K562 (cell line): Measurements from ENCODE around the gene NPDC1. TPM values are rescaled to one million over a fixed set of nuclear protein-coding genes. Genes with fewer than 3 reads are reported as not detected.

ENCODE experiments used
- ATAC-seq: fragments of 200-7000 bp; cut with Tn5 transposase; 3 replicates; pipeline ENCODE4 v1.9.1; 2020; ENCODE audit warnings: moderate library complexity
- BruUV-seq: library from RNA; stranded (reverse); fragments of 400-500 nt; replicated peaks from 2 replicates; lab custom pipeline; 2021; lab: Mats Ljungman, UMichigan
- CTCF ChIA-PET: fragments of 300-600 bp; formaldehyde crosslinking; extraction: SDS; loops from one replicate; lab custom pipeline; 2021; ENCODE audit warnings: low intra/inter-chr PET ratio; lab: Yijun Ruan, JAX
- POLR2A ChIA-PET: fragments of 300-600, 350-650 bp; sonication (Branson Sonifier 250); formaldehyde crosslinking; extraction: SDS; loops from one replicate; lab custom pipeline; 2021; ENCODE audit warnings: antibody characterized with exemption, inconsistent platforms; lab: Yijun Ruan, JAX
- DNase-seq, 4 experiments: peaks; one replicate each; pipeline versions ENCODE4 v3.0.0 to v3.0.0-alpha.2; 2011 to 2018; ENCODE audit warnings: low spot score in 3 of 4, mixed read lengths in 3 of 4; ENCODE audit errors: extremely low read depth in 1 of 4
- FAIRE-seq: peaks from 2 replicates; lab custom pipeline; 2011; peaks lifted over from hg19 to GRCh38; lab: Jason Lieb, UNC
- H2AFZ ChIP-seq: 2 replicates; pipeline ENCODE4 v1.6.0; 2011; ENCODE audit warnings: low read depth, low read length, control low read depth, inconsistent platforms
- H3K27ac ChIP-seq: fragments of 200-600 bp; 3 replicates; pipeline ENCODE4 v1.8.0; 2011; ENCODE audit warnings: low read depth, mild to moderate bottlenecking, control low read depth, inconsistent platforms, low read length, moderate library complexity, mixed read lengths; ENCODE audit errors: extremely low read depth
- H3K27me3 ChIP-seq, 2 experiments: fragments of 300-600 bp in 1 of 2; 2 replicates in 1 of 2; 3 replicates in 1 of 2; pipeline versions ENCODE4 v1.6.0 to v1.8.0; 2011; ENCODE audit warnings: inconsistent platforms in 2 of 2, low read length in 2 of 2, mild to moderate bottlenecking in 1 of 2, mixed read lengths in 1 of 2, moderate library complexity in 1 of 2; ENCODE audit not compliant: control insufficient read depth in 2 of 2, insufficient read depth in 2 of 2
- H3K36me3 ChIP-seq: fragments of 300-600 bp; 3 replicates; pipeline ENCODE4 v1.8.0; 2011; ENCODE audit warnings: mild to moderate bottlenecking, low read length, inconsistent platforms; ENCODE audit not compliant: control insufficient read depth, insufficient read depth
- H3K4me1 ChIP-seq, 2 experiments: fragments of 200-600 bp in 1 of 2; replicated peaks in 1 of 2; 2 replicates in 1 of 2; 3 replicates in 1 of 2; pipeline versions ENCODE4 v1.5.1 to v1.8.0; 2011; ENCODE audit warnings: inconsistent platforms in 2 of 2, low read length in 2 of 2, mild to moderate bottlenecking in 1 of 2, mixed read lengths in 1 of 2, moderate library complexity in 1 of 2; ENCODE audit not compliant: control insufficient read depth in 2 of 2, insufficient read depth in 2 of 2
- H3K4me2 ChIP-seq: 2 replicates; pipeline ENCODE4 v1.6.1; 2011; ENCODE audit warnings: low read length, control low read depth, inconsistent platforms, mixed read lengths; ENCODE audit not compliant: insufficient read depth
- H3K4me3 ChIP-seq: fragments of 200-600 bp; sonication (generic), shearing (Covaris generic); 2 replicates; pipeline ENCODE4 v1.5.1; 2016; ENCODE audit warnings: control low read depth, inconsistent platforms
- H3K79me2 ChIP-seq: fragments of 200-600 bp; 3 replicates; pipeline ENCODE4 v1.8.0; 2011; ENCODE audit warnings: low read length, inconsistent platforms; ENCODE audit not compliant: control insufficient read depth, insufficient read depth
- H3K9ac ChIP-seq, 2 experiments: 2 replicates each; pipeline versions ENCODE4 v1.6.0 to v1.6.1; 2011; ENCODE audit warnings: low read depth in 2 of 2, low read length in 2 of 2, control low read depth in 1 of 2, inconsistent platforms in 1 of 2, mild to moderate bottlenecking in 1 of 2, mixed read lengths in 1 of 2; ENCODE audit not compliant: insufficient read depth in 1 of 2
- H3K9me1 ChIP-seq: one replicate; pipeline ENCODE4 v1.6.0; 2011; ENCODE audit warnings: inconsistent platforms, mild to moderate bottlenecking, low read length, moderate library complexity; ENCODE audit not compliant: control insufficient read depth, insufficient read depth
- H3K9me3 ChIP-seq: replicated peaks from 2 replicates; pipeline ENCODE4 v1.5.1; 2011; ENCODE audit warnings: low read depth, low read length, inconsistent platforms; ENCODE audit not compliant: control insufficient read depth, insufficient read depth
- H4K20me1 ChIP-seq: replicated peaks from 2 replicates; pipeline ENCODE4 v1.6.1; 2011; ENCODE audit warnings: low read length, inconsistent platforms, mixed read lengths; ENCODE audit not compliant: control insufficient read depth, insufficient read depth
- ARNT ChIP-seq, 2 experiments: fragments of 450-650 bp; IDR thresholded peaks; 2 replicates each; pipeline ENCODE4 v1.6.1; 2016; ENCODE audit warnings: mild to moderate bottlenecking in 1 of 2
- CTBP1 ChIP-seq: fragments of 450-650 bp; IDR thresholded peaks from 2 replicates; pipeline ENCODE4 v1.6.1; 2016; ENCODE audit warnings: borderline replicate concordance
- FOXA3 ChIP-seq, 2 experiments: fragments of 450-650 bp in 1 of 2; sonication (generic) in 1 of 2; formaldehyde crosslinking; IDR thresholded peaks in 1 of 2; conservative IDR thresholded peaks in 1 of 2; 2 replicates each; pipeline versions ENCODE4 v1.4.0 to v1.8.0; 2020 to 2022; ENCODE audit warnings: mild to moderate bottlenecking in 2 of 2, missing genetic modification reagents in 1 of 2
- NCOA2 ChIP-seq, 2 experiments: fragments of 450-650 bp; IDR thresholded peaks; 2 replicates each; pipeline ENCODE4 v1.6.1; 2018; ENCODE audit warnings: mild to moderate bottlenecking in 2 of 2, moderate library complexity in 1 of 2; ENCODE audit not compliant: partially characterized antibody in 2 of 2
- NFIX ChIP-seq: fragments of 250-450 bp; sonication (Bioruptor Pico); IDR thresholded peaks from 2 replicates; pipeline ENCODE4 v1.4.0; 2020; ENCODE audit warnings: low read depth, mild to moderate bottlenecking, moderate library complexity
- RCOR1 ChIP-seq, 2 experiments: IDR thresholded peaks; 2 replicates each; pipeline ENCODE4 v1.6.1; 2012; ENCODE audit warnings: low read depth in 2 of 2, low read length in 2 of 2, borderline replicate concordance in 1 of 2, improper control_type of control experiment in 1 of 2
- RFX1 ChIP-seq: fragments of 450-650 bp; IDR thresholded peaks from 2 replicates; pipeline ENCODE4 v1.6.1; 2016; ENCODE audit warnings: mild to moderate bottlenecking, moderate library complexity
- TCFL5 ChIP-seq: fragments of 250-450 bp; sonication (Bioruptor Pico); conservative IDR thresholded peaks from 2 replicates; pipeline ENCODE4 v1.6.1; 2021; ENCODE audit warnings: mild to moderate bottlenecking, moderate library complexity, matching md5 sums
- TFE3 ChIP-seq: fragments of 450-650 bp; formaldehyde crosslinking; IDR thresholded peaks from 2 replicates; pipeline ENCODE4 v1.4.0; 2020; ENCODE audit warnings: mild to moderate bottlenecking, mixed read lengths
- U2AF2 ChIP-seq: fragments of 200-400 bp; formaldehyde crosslinking; optimal IDR thresholded peaks from 2 replicates; pipeline ENCODE3; 2017; ENCODE audit warnings: low read depth, mild to moderate bottlenecking, low read length
- ZKSCAN3 ChIP-seq: fragments of 250-450 bp; sonication (Bioruptor Pico); IDR thresholded peaks from 2 replicates; pipeline ENCODE4 v1.4.0; 2020
- ZNF175 ChIP-seq: fragments of 200-800 bp; sonication (Bioruptor generic); IDR thresholded peaks from 2 replicates; pipeline ENCODE4 v1.6.1; 2016; ENCODE audit warnings: low read depth, mild to moderate bottlenecking, missing genetic modification characterization, missing compliant biosample characterization
- ZNF3 ChIP-seq: fragments of 250-450 bp; sonication (Bioruptor Pico); IDR thresholded peaks from 2 replicates; pipeline ENCODE4 v1.5.0; 2021; ENCODE audit warnings: mild to moderate bottlenecking, moderate library complexity
- WGBS: fragments of 100-300 bp; shearing (Covaris generic); methylation state at CpG from one replicate; pipeline ENCODE4 v1.1.6; 2016; ENCODE audit warnings: low coverage, mixed read lengths; ENCODE audit not compliant: insufficient coverage; ENCODE audit errors: missing lambda C conversion rate; 5-methylcytosine and 5-hydroxymethylcytosine counted together
- in situ Hi-C: fragments of 300-500 bp; cut with MboI; formaldehyde crosslinking; loops from 4 replicates; pipeline ENCODE4 v1.15.0; 2018; ENCODE audit warnings: inconsistent platforms, mixed read lengths
- intact Hi-C: fragments of 100-400 bp; cut with micrococcal nuclease; formaldehyde crosslinking; loops from 2 replicates; pipeline ENCODE4 v1.14.2; 2022
- polyA plus RNA-seq, 8 experiments: library from polyadenylated mRNA; depleted of rRNA in 4 of 8; stranded (reverse) in 5 of 8; unstranded in 3 of 8; fragments of >200 nt; fragmentation: Nextera tagmentation in 2 of 8; fragmentation: Illumina TruSeq in 1 of 8; extraction: Ambion mirVana in 2 of 8; extraction: Trizol in 1 of 8; gene quantifications; 2 replicates each; pipeline versions ENCODE4 v1.2.1 to v1.2.3, GENCODE V29; 2011 to 2014; ENCODE audit warnings: inconsistent platforms in 1 of 8, missing spikeins in 1 of 8
- total RNA-seq, 7 experiments: library from RNA; depleted of rRNA in 6 of 7; stranded (reverse); fragments of >200 nt in 6 of 7; fragmentation: Illumina TruSeq in 2 of 7; extraction: Trizol in 2 of 7; gene quantifications; 2 replicates each; pipeline versions ENCODE4 v1.2.1 to v1.2.3, GENCODE V29; 2011 to 2021; ENCODE audit warnings: low replicate concordance in 1 of 7
- TF ChIP-seq, protein P1 (sequence below): fragments of 450-650 bp; IDR thresholded peaks from 2 replicates; pipeline ENCODE4 v1.6.1; 2017; ENCODE audit warnings: antibody characterized with exemption
- TF ChIP-seq, protein P2 (sequence below): fragments of 450-650 bp; formaldehyde crosslinking; IDR thresholded peaks from 2 replicates; pipeline ENCODE4 v1.4.0; 2022; ENCODE audit warnings: missing genetic modification characterization

The NPDC1 gene
- total and polyA plus RNA-seq, 9 of the 15 experiments (the other 6 are each of a cell fraction or from before 2014, with no cell fraction given): 0.06 to 2.1 (median 0.53) TPM; not detected in 3

GRCh38 chr9:137015976-137016375 is 30.0 kb downstream of the NPDC1 start:
- Histone ChIP-seq H3K4me3 (no peak overlapping the region), H3K9me3 (no peaks in the 10 kb centered on the region), H3K27ac (no peak overlapping the region), H2AFZ (no peak overlapping the region), H3K27me3 (no peaks in the 10 kb centered on the region), H3K79me2 (no peaks in the 10 kb centered on the region), H3K4me2 (no peak overlapping the region), H3K9ac (no peak overlapping the region), H3K4me1 (peaks cover 0 to 74% of the 10 kb centered on the region in 2 experiments; a peak in 2 of 5 replicates), H3K9me1 (no peaks in the 10 kb centered on the region), H4K20me1 (no peaks in the 10 kb centered on the region), H3K36me3 (no peaks in the 10 kb centered on the region)
- intact Hi-C loops: no loop called here
- CTCF ChIA-PET: no interaction called here
- BruUV-seq: no TSS peak
- in situ Hi-C loops: no loop called here
- ATAC-seq: no peak
- no peak for DNase-seq
- WGBS: 85% methylated on average over 19 of the region's 21 CpGs
- no peak for TF ChIP-seq NFIX (CRISPR knock-in tag)
- no peak for TF ChIP-seq TCFL5 (CRISPR knock-in tag)
- TF ChIP-seq FOXA3 (CRISPR knock-in tag; conservative IDR thresholded peaks at IDR 0.05 in 1 of 2, IDR thresholded peaks at IDR 0.05 in 1 of 2): no peak
- TF ChIP-seq ZNF3 (CRISPR knock-in tag): no peak
- TF ChIP-seq, protein P1, sequence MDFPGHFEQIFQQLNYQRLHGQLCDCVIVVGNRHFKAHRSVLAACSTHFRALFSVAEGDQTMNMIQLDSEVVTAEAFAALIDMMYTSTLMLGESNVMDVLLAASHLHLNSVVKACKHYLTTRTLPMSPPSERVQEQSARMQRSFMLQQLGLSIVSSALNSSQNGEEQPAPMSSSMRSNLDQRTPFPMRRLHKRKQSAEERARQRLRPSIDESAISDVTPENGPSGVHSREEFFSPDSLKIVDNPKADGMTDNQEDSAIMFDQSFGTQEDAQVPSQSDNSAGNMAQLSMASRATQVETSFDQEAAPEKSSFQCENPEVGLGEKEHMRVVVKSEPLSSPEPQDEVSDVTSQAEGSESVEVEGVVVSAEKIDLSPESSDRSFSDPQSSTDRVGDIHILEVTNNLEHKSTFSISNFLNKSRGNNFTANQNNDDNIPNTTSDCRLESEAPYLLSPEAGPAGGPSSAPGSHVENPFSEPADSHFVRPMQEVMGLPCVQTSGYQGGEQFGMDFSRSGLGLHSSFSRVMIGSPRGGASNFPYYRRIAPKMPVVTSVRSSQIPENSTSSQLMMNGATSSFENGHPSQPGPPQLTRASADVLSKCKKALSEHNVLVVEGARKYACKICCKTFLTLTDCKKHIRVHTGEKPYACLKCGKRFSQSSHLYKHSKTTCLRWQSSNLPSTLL: no peak
- no peak for TF ChIP-seq ZNF175 (CRISPR knock-in tag)
- no peak for TF ChIP-seq U2AF2
- TF ChIP-seq NCOA2 (IDR thresholded peaks at IDR 0.05; ENCODE audit: partially characterized antibody in 2 of 2): no peak
- TF ChIP-seq RFX1: no peak
- no peak for TF ChIP-seq ARNT (IDR thresholded peaks at IDR 0.05)
- TF ChIP-seq ZKSCAN3 (CRISPR knock-in tag): no peak
- no peak for TF ChIP-seq TFE3
- TF ChIP-seq RCOR1 (IDR thresholded peaks at IDR 0.05; ENCODE audit: borderline replicate concordance in 1 of 2, low read depth in 2 of 2, low read length in 2 of 2): no peak
- TF ChIP-seq, protein P2, sequence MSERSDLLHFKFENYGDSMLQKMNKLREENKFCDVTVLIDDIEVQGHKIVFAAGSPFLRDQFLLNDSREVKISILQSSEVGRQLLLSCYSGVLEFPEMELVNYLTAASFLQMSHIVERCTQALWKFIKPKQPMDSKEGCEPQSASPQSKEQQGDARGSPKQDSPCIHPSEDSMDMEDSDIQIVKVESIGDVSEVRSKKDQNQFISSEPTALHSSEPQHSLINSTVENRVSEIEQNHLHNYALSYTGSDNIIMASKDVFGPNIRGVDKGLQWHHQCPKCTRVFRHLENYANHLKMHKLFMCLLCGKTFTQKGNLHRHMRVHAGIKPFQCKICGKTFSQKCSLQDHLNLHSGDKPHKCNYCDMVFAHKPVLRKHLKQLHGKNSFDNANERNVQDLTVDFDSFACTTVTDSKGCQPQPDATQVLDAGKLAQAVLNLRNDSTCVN (CRISPR knock-in tag): no peak
- TF ChIP-seq CTBP1: no peak
- no peak for FAIRE-seq
- POLR2A ChIA-PET: interaction anchor here (1.0 to 1.1 kb wide), 2 partner anchors 10 to 68 kb away, joined by 3 to 4 read pairs; no protein-coding TSS in a partner anchor
